Endothelial cell of umbilical vein (primary cell): ENCODE data around the gene SPTA1. TPM values are rescaled to one million over a fixed set of nuclear protein-coding genes. Genes with fewer than 3 reads are reported as not detected.

Experiments
- BruUV-seq: library from RNA; stranded (reverse); fragments of 400-500 nt; replicated peaks from 2 replicates; lab custom pipeline; 2021; lab: Mats Ljungman, UMichigan
- CTCF ChIA-PET: fragments of 300-600, 350-600 bp; sonication (Branson Sonifier 250); formaldehyde crosslinking; loops from one replicate; lab custom pipeline; 2021; ENCODE audit warnings: antibody characterized with exemption, inconsistent platforms; lab: Charles Lee
- POLR2A ChIA-PET: fragments of 300-600, 350-600 bp; sonication (Branson Sonifier 250); formaldehyde crosslinking; loops from one replicate; lab custom pipeline; 2021; ENCODE audit warnings: antibody characterized with exemption, inconsistent platforms; lab: Charles Lee
- DNase-seq: peaks from one replicate; pipeline ENCODE4 v3.0.0-alpha.2; 2011; ENCODE audit warnings: low read depth, low spot score
- FAIRE-seq: peaks from 2 replicates; lab custom pipeline; 2011; peaks lifted over from hg19 to GRCh38; lab: Jason Lieb, UNC
- H2AFZ ChIP-seq: 2 replicates; pipeline ENCODE4 v1.6.0; 2012; ENCODE audit warnings: low read depth, low read length, control low read depth, inconsistent platforms
- H3K27ac ChIP-seq: 2 replicates; pipeline ENCODE4 v1.5.1; 2011; ENCODE audit warnings: low read depth, mild to moderate bottlenecking, control low read depth, low read length, moderate library complexity; ENCODE audit not compliant: insufficient read depth
- H3K27me3 ChIP-seq, 2 experiments: 2 replicates each; pipeline versions ENCODE4 v1.6.0 to v1.6.1; 2011; ENCODE audit warnings: low read length in 2 of 2, mixed read lengths in 1 of 2; ENCODE audit not compliant: control insufficient read depth in 2 of 2, insufficient read depth in 2 of 2
- H3K36me3 ChIP-seq, 2 experiments: 2 replicates in 1 of 2; 3 replicates in 1 of 2; pipeline ENCODE4 v1.5.1; 2011; ENCODE audit warnings: low read length in 2 of 2, mild to moderate bottlenecking in 1 of 2, moderate library complexity in 1 of 2; ENCODE audit not compliant: control insufficient read depth in 2 of 2, insufficient read depth in 2 of 2; ENCODE audit errors: extremely low read depth in 1 of 2
- H3K4me1 ChIP-seq: 3 replicates; pipeline ENCODE4 v1.5.1; 2011; ENCODE audit warnings: mild to moderate bottlenecking, low read length; ENCODE audit not compliant: control insufficient read depth, insufficient read depth; ENCODE audit errors: extremely low read depth
- H3K4me2 ChIP-seq: 2 replicates; pipeline ENCODE4 v1.6.1; 2011; ENCODE audit warnings: low read length, control low read depth, mixed read lengths; ENCODE audit not compliant: insufficient read depth
- H3K4me3 ChIP-seq, 3 experiments: fragments of 200-600 bp in 1 of 3; sonication (generic), shearing (Covaris generic) in 1 of 3; replicated peaks in 1 of 3; 2 replicates each; pipeline ENCODE4 v1.5.1; 2011 to 2016; ENCODE audit warnings: control low read depth in 3 of 3, low read length in 3 of 3, mild to moderate bottlenecking in 2 of 3, inconsistent platforms in 1 of 3, low read depth in 1 of 3, moderate library complexity in 1 of 3; ENCODE audit not compliant: insufficient read depth in 1 of 3
- H3K79me2 ChIP-seq: 2 replicates; pipeline ENCODE4 v1.6.0; 2012; ENCODE audit warnings: low read length, inconsistent platforms; ENCODE audit not compliant: control insufficient read depth, insufficient read depth
- H3K9ac ChIP-seq: replicated peaks from 2 replicates; pipeline ENCODE3; 2011; ENCODE audit warnings: low read length, control low read depth; ENCODE audit not compliant: insufficient read depth; ENCODE audit errors: extremely low read depth
- H3K9me1 ChIP-seq: replicated peaks from 3 replicates; pipeline ENCODE4 v1.6.0; 2011; ENCODE audit warnings: mild to moderate bottlenecking, low read length; ENCODE audit not compliant: control insufficient read depth, insufficient read depth; ENCODE audit errors: extremely low read depth
- H3K9me3 ChIP-seq: replicated peaks from 2 replicates; pipeline ENCODE4 v1.5.1; 2012; ENCODE audit warnings: low read length, inconsistent platforms; ENCODE audit not compliant: control insufficient read depth, insufficient read depth
- H4K20me1 ChIP-seq: replicated peaks from 2 replicates; pipeline ENCODE3; 2011; ENCODE audit warnings: mild to moderate bottlenecking, low read length; ENCODE audit not compliant: control insufficient read depth, insufficient read depth; ENCODE audit errors: extremely low read depth
- CTCF ChIP-seq, 2 donors: IDR thresholded peaks; 1 replicate in 1 of 2; 2 replicates in 1 of 2; pipeline ENCODE4 v1.5.1; 2011; ENCODE audit warnings: low read length in 2 of 2, mild to moderate bottlenecking in 2 of 2, moderate library complexity in 2 of 2, control low read depth in 1 of 2, inconsistent platforms in 1 of 2, low read depth in 1 of 2; ENCODE audit not compliant: insufficient read depth in 1 of 2; ENCODE audit errors: extremely low read depth in 1 of 2
- EZH2 ChIP-seq: IDR thresholded peaks from 2 replicates; pipeline ENCODE4 v1.6.1; 2012; ENCODE audit warnings: borderline replicate concordance, low read depth, mild to moderate bottlenecking, moderate library complexity, low read length, inconsistent platforms; ENCODE audit not compliant: severe bottlenecking
- FOS ChIP-seq: IDR thresholded peaks from 2 replicates; pipeline ENCODE4 v1.6.1; 2011; ENCODE audit warnings: mild to moderate bottlenecking, low read length, moderate library complexity, borderline replicate concordance; ENCODE audit not compliant: insufficient read depth
- GATA2 ChIP-seq: IDR thresholded peaks from 2 replicates; pipeline ENCODE4 v1.7.0; 2011; ENCODE audit warnings: low read depth, mild to moderate bottlenecking, moderate library complexity, mixed read lengths, low read length; ENCODE audit not compliant: insufficient read length, insufficient read depth
- JUN ChIP-seq: IDR thresholded peaks from 2 replicates; pipeline ENCODE4 v1.6.1; 2011; ENCODE audit warnings: borderline replicate concordance, low read depth; ENCODE audit not compliant: insufficient read length, insufficient read depth
- MAX ChIP-seq: IDR thresholded peaks from 2 replicates; pipeline ENCODE4 v1.6.1; 2011; ENCODE audit not compliant: insufficient read depth, insufficient read length
- MYC ChIP-seq: IDR thresholded peaks from one replicate; pipeline ENCODE4 v1.6.1; 2011; ENCODE audit warnings: mild to moderate bottlenecking, low read depth, low read length
- POLR2A ChIP-seq: IDR thresholded peaks from 2 replicates; pipeline ENCODE4 v1.6.1; 2012; ENCODE audit warnings: low read depth, mild to moderate bottlenecking, control low read depth, low read length
- POLR2AphosphoS5 ChIP-seq: IDR thresholded peaks from 2 replicates; pipeline ENCODE4 v1.6.1; 2012; ENCODE audit warnings: low read depth, mild to moderate bottlenecking, control low read depth, low read length, moderate library complexity; ENCODE audit not compliant: insufficient read depth
- dilution Hi-C: fragments of 300-500 bp; cut with MboI; formaldehyde crosslinking; loops from one replicate; pipeline ENCODE4 v1.15.0; 2019; ENCODE audit warnings: low sequenced_read_pairs; ENCODE audit not compliant: extremely low pct_ligation_motif_present
- intact Hi-C: fragments of 100-400 bp; cut with micrococcal nuclease; formaldehyde crosslinking; loops from one replicate; pipeline ENCODE4 v1.10.0; 2022
- polyA plus RNA-seq, 4 experiments: library from polyadenylated mRNA; depleted of rRNA in 3 of 4; stranded (reverse) in 3 of 4; unstranded in 1 of 4; fragments of >200 nt; gene quantifications; 2 replicates each; pipeline versions ENCODE4 v1.2.1 to v1.2.3, GENCODE V29; 2011 to 2012; ENCODE audit warnings: missing spikeins in 1 of 4
- total RNA-seq: library from RNA; stranded (reverse); gene quantifications from 2 replicates; pipeline ENCODE4 v1.2.3, GENCODE V29; 2021

SPTA1 gene
- total and polyA plus RNA-seq, 2 donors (not counting 3 experiments of a cell fraction or from before 2014, with no cell fraction given): 0.01 to 0.84 TPM

- BruUV-seq: no TSS peak
- DNase-seq (no peak), FAIRE-seq (no peak)
- no peak overlapping the region for H3K4me3 ChIP-seq
- no peak overlapping the region for H3K27ac ChIP-seq
- H3K79me2 ChIP-seq: no peaks in the 10 kb centered on the region
- intact Hi-C loops (no loop called here), dilution Hi-C loops (no loop called here)
- no peaks in the 10 kb centered on the region for H3K36me3 ChIP-seq
- H3K4me2 ChIP-seq: no peak overlapping the region
- no peak overlapping the region for H2AFZ ChIP-seq
- TF ChIP-seq MYC (no peak), POLR2A (no peak), FOS (no peak), EZH2 (no peak), JUN (no peak), MAX (no peak), GATA2 (no peak), POLR2AphosphoS5 (no peak)
- H3K27me3 ChIP-seq: no peaks in the 10 kb centered on the region
- H3K9me1 ChIP-seq: no peaks in the 10 kb centered on the region
- no peaks in the 10 kb centered on the region for H3K4me1 ChIP-seq
- CTCF ChIA-PET: interaction anchor here (0.6 kb wide), 1 partner anchor 11 kb away, joined by 3 read pairs; no protein-coding TSS in a partner anchor
- H3K9me3 ChIP-seq: no peaks in the 10 kb centered on the region
- no peak overlapping the region for H3K9ac ChIP-seq
- no peaks in the 10 kb centered on the region for H4K20me1 ChIP-seq
- POLR2A ChIA-PET: no interaction called here
Measured at GRCh38 chr1:158611916-158612315, 74.6 kb downstream of the SPTA1 start.

- Histone ChIP-seq H3K4me1 (no peaks in the 10 kb centered on the region), H3K4me3 (no peak overlapping the region), H3K9ac (no peak overlapping the region), H3K27me3 (no peaks in the 10 kb centered on the region), H3K27ac (no peak overlapping the region), H3K36me3 (no peaks in the 10 kb centered on the region), H3K79me2 (no peaks in the 10 kb centered on the region), H3K9me3 (no peaks in the 10 kb centered on the region), H3K4me2 (no peak overlapping the region), H2AFZ (no peak overlapping the region), H3K9me1 (no peaks in the 10 kb centered on the region), H4K20me1 (no peaks in the 10 kb centered on the region)
- TF ChIP-seq CTCF (IDR thresholded peaks at IDR 0.05; ENCODE audit: extremely low read depth in 1 of 2, insufficient read depth in 1 of 2, low read depth in 1 of 2, low read length in 2 of 2): no peak
- no peak for TF ChIP-seq POLR2AphosphoS5
- no peak for TF ChIP-seq JUN
- TF ChIP-seq MAX: no peak
- TF ChIP-seq EZH2: no peak
- TF ChIP-seq GATA2: no peak
- no peak for TF ChIP-seq MYC
- no peak for TF ChIP-seq FOS
- no peak for TF ChIP-seq POLR2A
- CTCF ChIA-PET: no interaction called here
- FAIRE-seq (no peak), DNase-seq (no peak)
- dilution Hi-C loops: no loop called here
- POLR2A ChIA-PET: no interaction called here
- intact Hi-C loops: no loop called here
- no TSS peak for BruUV-seq
Measured at GRCh38 chr1:158607296-158607695, 79.2 kb downstream of the SPTA1 start.
